Ammon's horn (tissue), 1 donor: Measurements from ENCODE around the gene TUBA4B.
"Not testable (repeated sequence)": the region's sequence is repeated elsewhere in the genome, so short reads cannot be mapped to it uniquely, and the experiment has no call there.

Source experiments
- DNase-seq: peaks from one replicate; pipeline ENCODE4 v3.0.0-alpha.2; 2016; ENCODE audit warnings: low spot score

The TUBA4B gene

GRCh38 chr2:219291910-219292490, 39.0 kb downstream of the TUBA4B start:
- DNase-seq, result no peak

- DNase-seq, result no peak
Measured at GRCh38 chr2:219292616-219293015, 39.6 kb downstream of the TUBA4B start.

GRCh38 chr2:219293736-219294231, 40.7 kb downstream of the TUBA4B start:
- no peak for DNase-seq

GRCh38 chr2:219294356-219295351, 41.6 kb downstream of the TUBA4B start:
- DNase-seq, result peak; percentile 87

- no peak for DNase-seq
Measured at GRCh38 chr2:219296142-219296541, 43.1 kb downstream of the TUBA4B start.

GRCh38 chr2:219296631-219297391, 43.8 kb downstream of the TUBA4B start:
- no peak for DNase-seq

- DNase-seq, result no peak
Measured at GRCh38 chr2:219297766-219298456, 44.9 kb downstream of the TUBA4B start.

GRCh38 chr2:219298759-219299371, 45.8 kb downstream of the TUBA4B start:
- peak; percentile 91 for DNase-seq

GRCh38 chr2:219299372-219299760, 46.3 kb downstream of the TUBA4B start:
- no peak for DNase-seq

- DNase-seq, result no peak
Measured at GRCh38 chr2:219300022-219300421, 47.0 kb downstream of the TUBA4B start.

GRCh38 chr2:219302412-219302968, 49.4 kb downstream of the TUBA4B start:
- no peak for DNase-seq

- no peak for DNase-seq
Measured at GRCh38 chr2:219304223-219304622, 51.2 kb downstream of the TUBA4B start.

GRCh38 chr2:219306047-219306446, 53.0 kb downstream of the TUBA4B start:
- no peak for DNase-seq

GRCh38 chr2:219308142-219309101, 55.4 kb downstream of the TUBA4B start:
- peak; percentile 57 for DNase-seq

- DNase-seq, result peak; percentile 79
Measured at GRCh38 chr2:219309278-219309677, 56.2 kb downstream of the TUBA4B start, which contains the start of gene PTPRN. Gene PTPRN (minus strand): TSS chr2:219309401. CDS start chr2:219309332, 69 bp downstream.

- not testable (repeated sequence) for DNase-seq
Measured at GRCh38 chr2:219312683-219313263, 59.7 kb downstream of the TUBA4B start.

- DNase-seq, result no peak
Measured at GRCh38 chr2:219314804-219315468, 61.9 kb downstream of the TUBA4B start.
